ENCODE results near the gene NUFIP1.
"Not testable (repeated sequence)": the region's sequence is repeated elsewhere in the genome, so short reads cannot be mapped to it uniquely, and the experiment has no call there.

DNA sequence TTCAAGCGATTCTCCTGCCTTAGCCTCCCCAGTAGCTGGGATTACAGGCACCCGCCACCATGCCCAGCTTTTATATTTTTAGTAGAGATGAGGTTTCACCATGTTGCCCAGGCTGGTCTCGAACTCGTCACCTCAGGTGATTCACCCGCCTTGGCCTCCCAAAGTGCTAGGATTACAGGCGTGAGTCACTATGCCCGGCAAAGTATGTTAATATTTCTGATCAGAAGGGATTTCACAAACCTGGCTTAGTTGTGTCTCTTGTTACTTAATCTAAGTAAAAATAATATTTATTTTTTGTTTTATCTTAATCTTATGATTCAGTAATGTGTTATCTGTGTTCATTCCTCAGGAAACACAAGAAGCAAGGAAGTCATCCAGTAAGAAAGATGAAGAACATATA lies 30.7 kb upstream of the NUFIP1 start:
- TF ChIP-seq EZH2 (IDR thresholded peaks at IDR 0.05); POLR2AphosphoS5 (IDR thresholded peaks at IDR 0.05; ENCODE audit: borderline replicate concordance, low read depth, low read length); FOXP2 (optimal IDR thresholded peaks at IDR 0.05; ENCODE audit: control extremely low read depth, extremely low read length, insufficient read depth): not testable (repeated sequence)

Measured in SK-N-MC (cell line).